Mucosa of descending colon (tissue), 3 donors: ENCODE data around the gene VIPR2. TPM values are rescaled to one million over a fixed set of nuclear protein-coding genes. Genes with fewer than 3 reads are reported as not detected.

Source experiments
- ATAC-seq: fragments of 200-7000 bp; cut with Tn5 transposase; one replicate; pipeline ENCODE4 v1.9.1; 2020; ENCODE audit warnings: mild to moderate bottlenecking, moderate library complexity
- DNase-seq, 3 donors: peaks; one replicate each; pipeline ENCODE4 v3.0.0-alpha.2; 2020
- H3K36me3 ChIP-seq: fragments of 200-600 bp; one replicate; pipeline ENCODE4 v1.8.0; 2021; ENCODE audit warnings: low read depth, mild to moderate bottlenecking
- H3K4me1 ChIP-seq: fragments of 200-600 bp; one replicate; pipeline ENCODE4 v1.8.0; 2021; ENCODE audit warnings: low read depth, mild to moderate bottlenecking
- H3K4me3 ChIP-seq: fragments of 200-600 bp; one replicate; pipeline ENCODE4 v1.8.0; 2021; ENCODE audit warnings: mild to moderate bottlenecking
- H3K9me3 ChIP-seq: fragments of 200-600 bp; one replicate; pipeline ENCODE4 v1.8.0; 2021; ENCODE audit warnings: mild to moderate bottlenecking
- CTCF ChIP-seq: fragments of 200-600 bp; IDR thresholded peaks from one replicate; pipeline ENCODE4 v1.8.0; 2022; ENCODE audit warnings: antibody characterized with exemption, mild to moderate bottlenecking
- intact Hi-C, 2 donors: fragments of 100-400 bp; cut with DNase I in 1 of 2; cut with micrococcal nuclease in 1 of 2; formaldehyde crosslinking; loops; one replicate each; pipeline versions ENCODE4 v1.11.0 to v1.11.1; 2022; cut with DNase I, micrococcal nuclease
- total RNA-seq, 3 donors: library from RNA; stranded (reverse); fragmentation: NEBNext Ultra II Directional in 2 of 3; extraction: Animal tissue kit (Norgen Biotek cat#: 25700) in 2 of 3; gene quantifications; one replicate each; pipeline versions ENCODE4 v1.2.1 to v1.2.4, GENCODE V29; 2021 to 2023
- donor health status: DM: no; HTN: no; CAD: no; lungs with moderate emphysema.
- donor health status: DM: no; HTN: no; CAD: no.
- donor health status: DM: no; HTN: yes; CAD: no.

VIPR2 gene
- total RNA-seq, 3 donors from 2014 or later = 0.58 to 19.8 (median 2.4) TPM

- Histone ChIP-seq H3K4me1 (no peaks in the 10 kb centered on the region), H3K36me3 (no peaks in the 10 kb centered on the region), H3K4me3 (no peak overlapping the region), H3K9me3 (no peaks in the 10 kb centered on the region)
- TF ChIP-seq CTCF = no peak
- ATAC-seq = no peak
- intact Hi-C loops = no loop called here
- DNase-seq = no peak
Measured at GRCh38 chr7:159115601-159116501, 28.8 kb downstream of the VIPR2 start.

GRCh38 chr7:159114981-159115380, 29.7 kb downstream of the VIPR2 start:
- Histone ChIP-seq H3K4me3 (no peak overlapping the region), H3K4me1 (no peaks in the 10 kb centered on the region), H3K36me3 (no peaks in the 10 kb centered on the region), H3K9me3 (no peaks in the 10 kb centered on the region)
- TF ChIP-seq CTCF = no peak
- DNase-seq (no peak), ATAC-seq (no peak)
- intact Hi-C loops = no loop called here

GRCh38 chr7:159114096-159114495, 30.6 kb downstream of the VIPR2 start:
- ATAC-seq (no peak), DNase-seq (no peak)
- TF ChIP-seq CTCF = no peak
- Histone ChIP-seq H3K4me3 (no peak overlapping the region), H3K9me3 (no peaks in the 10 kb centered on the region), H3K36me3 (no peaks in the 10 kb centered on the region), H3K4me1 (no peaks in the 10 kb centered on the region)
- intact Hi-C loops = no loop called here

- intact Hi-C loops = no loop called here
- DNase-seq (no peak), ATAC-seq (no peak)
- no peak for TF ChIP-seq CTCF
- H3K36me3 ChIP-seq = no peaks in the 10 kb centered on the region
- no peaks in the 10 kb centered on the region for H3K9me3 ChIP-seq
- H3K4me3 ChIP-seq = no peak overlapping the region
- H3K4me1 ChIP-seq = no peaks in the 10 kb centered on the region
Measured at GRCh38 chr7:159113056-159113455, 31.6 kb downstream of the VIPR2 start.

GRCh38 chr7:159112136-159113011, 32.3 kb downstream of the VIPR2 start:
- no peak for TF ChIP-seq CTCF
- intact Hi-C loops = no loop called here
- DNase-seq = no peak
- no peak overlapping the region for H3K4me3 ChIP-seq
- no peaks in the 10 kb centered on the region for H3K36me3 ChIP-seq
- H3K9me3 ChIP-seq = no peaks in the 10 kb centered on the region
- H3K4me1 ChIP-seq = no peaks in the 10 kb centered on the region
- ATAC-seq = no peak
